LoVo (cell line): ENCODE data around the gene CFAP126.
"Not testable (repeated sequence)": the region's sequence is repeated elsewhere in the genome, so short reads cannot be mapped to it uniquely, and the experiment has no call there.

Experiments used
- DNase-seq: peaks from one replicate; pipeline ENCODE4 v3.0.0-alpha.2; 2016; ENCODE audit warnings: low spot score

CFAP126 gene, protein sequence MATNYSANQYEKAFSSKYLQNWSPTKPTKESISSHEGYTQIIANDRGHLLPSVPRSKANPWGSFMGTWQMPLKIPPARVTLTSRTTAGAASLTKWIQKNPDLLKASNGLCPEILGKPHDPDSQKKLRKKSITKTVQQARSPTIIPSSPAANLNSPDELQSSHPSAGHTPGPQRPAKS

DNA sequence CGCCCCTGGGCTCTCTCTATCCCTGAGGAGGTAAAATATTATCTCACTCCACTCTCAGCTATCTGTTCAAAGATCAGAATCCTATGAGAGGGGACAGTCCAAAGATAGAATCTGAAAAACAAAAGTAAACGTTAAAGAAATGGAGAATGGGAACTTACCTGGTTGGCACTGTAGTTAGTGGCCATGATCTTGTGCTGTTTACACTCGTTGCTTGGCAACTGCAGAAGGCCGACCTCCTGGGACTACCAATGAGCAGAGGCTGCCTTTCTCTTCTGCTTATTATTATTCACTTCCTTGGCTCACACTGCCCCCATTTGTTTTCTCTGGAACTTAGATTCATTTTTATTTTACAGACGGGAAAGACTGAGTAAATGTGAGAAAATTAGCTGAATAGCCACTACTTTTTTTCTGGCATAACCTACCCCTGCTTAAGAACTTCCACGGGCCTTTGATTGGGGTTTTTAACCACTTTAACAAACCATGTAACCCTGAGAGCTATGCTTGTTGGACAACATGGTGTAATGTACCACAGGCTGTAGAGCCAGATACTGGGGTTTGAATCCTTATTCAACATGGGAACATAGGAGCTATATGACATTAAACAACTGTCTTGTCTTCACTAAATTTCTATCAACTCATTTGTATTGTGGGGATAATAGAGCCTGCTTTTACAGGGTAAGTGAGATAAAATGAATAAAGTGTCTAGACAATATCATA, at the start of gene CFAP126:
Gene CFAP126, minus strand, starts transcription at position 193 of the 717 bp plus-strand sequence. Its CDS starts 8 bp downstream, at position 185.
- DNase-seq = no peak

DNA sequence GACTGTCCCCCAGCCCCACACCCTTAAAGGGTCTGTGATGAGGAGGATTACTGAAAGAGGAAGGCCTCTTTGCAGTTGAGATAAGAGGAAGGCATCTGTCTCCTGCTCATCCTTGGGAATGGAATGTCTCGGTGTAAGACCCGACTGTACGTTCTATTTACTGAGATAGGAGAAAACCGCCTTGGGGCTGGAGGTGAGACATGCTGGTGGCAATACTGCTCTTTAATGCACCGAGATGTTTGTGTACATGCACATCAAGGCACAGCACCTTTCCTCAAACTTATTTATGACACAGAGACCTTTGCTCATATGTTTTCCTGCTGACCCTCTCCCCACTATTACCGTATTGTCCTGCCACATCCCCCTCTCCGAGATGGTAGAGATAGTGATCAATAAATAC, 45.4 kb upstream of the CFAP126 start:
- DNase-seq = not testable (repeated sequence)

DNA sequence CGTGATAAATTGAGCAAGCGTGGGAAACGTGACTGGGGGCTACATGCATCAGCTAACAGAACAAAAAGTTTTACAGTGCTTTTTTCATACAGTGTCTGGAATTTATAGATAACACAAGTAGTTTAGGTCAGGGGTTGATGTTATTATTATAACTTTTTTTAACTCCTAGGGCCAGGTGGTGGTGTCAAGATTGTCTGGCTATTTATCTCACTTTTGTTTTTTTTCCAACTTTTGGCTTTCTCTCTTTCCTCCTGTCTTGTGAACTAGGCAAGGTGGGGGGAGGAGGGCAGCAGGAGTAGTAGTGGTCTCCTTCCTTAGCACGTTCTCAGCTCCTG, 42.9 kb upstream of the CFAP126 start:
- not testable (repeated sequence) for DNase-seq

DNA sequence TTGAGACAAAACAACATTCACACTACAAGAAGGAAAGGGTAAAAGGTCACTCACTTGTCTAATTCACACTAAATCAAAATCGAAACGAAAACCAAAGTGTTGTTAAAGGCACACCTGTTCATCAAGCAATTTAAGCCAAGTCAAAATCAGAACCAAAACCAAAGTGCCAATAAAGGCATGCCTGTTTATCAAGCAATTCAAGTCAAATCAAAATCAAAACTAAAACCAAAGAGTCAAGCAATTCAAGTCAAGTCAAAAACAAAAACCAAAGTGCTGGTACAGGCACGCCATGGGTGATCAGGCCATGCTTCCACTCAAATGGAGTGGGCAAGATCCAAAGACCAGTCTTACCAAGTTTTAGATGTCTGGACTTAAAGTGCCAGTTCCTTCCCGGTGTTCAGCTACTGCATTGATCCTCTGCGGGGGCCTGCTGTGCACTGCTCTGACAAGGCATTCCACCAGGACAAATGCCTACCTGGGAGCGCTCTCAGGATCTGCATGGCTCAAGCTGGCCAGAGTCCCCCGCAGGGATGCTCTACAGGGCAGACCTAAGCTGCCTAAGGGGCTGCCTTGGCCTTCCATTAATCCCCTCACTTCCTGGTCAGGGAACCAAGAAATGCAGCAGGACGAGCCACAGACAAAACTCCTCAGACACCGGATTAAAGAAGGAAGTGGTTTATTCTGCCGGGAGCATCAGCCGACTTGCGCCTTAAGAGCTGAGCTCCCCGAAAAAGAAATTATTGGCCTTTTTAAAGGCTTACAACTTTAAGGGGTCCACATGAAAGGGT, 42.4 kb upstream of the CFAP126 start:
- not testable (repeated sequence) for DNase-seq

DNA sequence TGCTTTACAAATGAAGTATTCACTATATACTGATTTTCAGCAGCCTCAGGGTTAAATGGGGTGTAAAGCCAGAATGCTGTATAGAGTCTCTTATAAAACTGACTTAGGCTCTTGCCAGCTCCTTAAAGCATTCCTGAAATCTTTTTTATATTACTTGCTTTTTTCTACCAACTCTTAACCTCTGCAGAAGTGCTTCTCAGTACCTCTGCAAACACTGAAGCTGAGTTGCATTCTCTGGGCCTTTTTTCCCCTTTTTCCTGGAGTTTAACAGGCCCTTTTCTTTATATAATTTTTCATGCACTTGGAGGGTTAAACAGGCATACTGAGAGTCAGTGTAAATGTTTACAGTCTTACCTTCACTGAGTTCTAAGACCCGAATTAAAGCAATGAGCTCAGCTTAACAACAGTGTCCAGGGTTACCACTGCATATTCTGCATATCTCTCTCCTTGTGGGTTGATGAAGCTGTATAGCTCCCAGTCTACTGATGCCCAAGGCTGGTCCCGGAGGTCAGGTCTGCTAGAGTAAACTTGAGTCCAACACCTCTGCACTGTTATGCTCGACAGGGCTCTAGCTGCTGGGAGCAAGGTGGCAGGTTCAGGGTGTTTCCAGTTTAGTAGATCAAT, 40.9 kb upstream of the CFAP126 start:
- DNase-seq = no peak

DNA sequence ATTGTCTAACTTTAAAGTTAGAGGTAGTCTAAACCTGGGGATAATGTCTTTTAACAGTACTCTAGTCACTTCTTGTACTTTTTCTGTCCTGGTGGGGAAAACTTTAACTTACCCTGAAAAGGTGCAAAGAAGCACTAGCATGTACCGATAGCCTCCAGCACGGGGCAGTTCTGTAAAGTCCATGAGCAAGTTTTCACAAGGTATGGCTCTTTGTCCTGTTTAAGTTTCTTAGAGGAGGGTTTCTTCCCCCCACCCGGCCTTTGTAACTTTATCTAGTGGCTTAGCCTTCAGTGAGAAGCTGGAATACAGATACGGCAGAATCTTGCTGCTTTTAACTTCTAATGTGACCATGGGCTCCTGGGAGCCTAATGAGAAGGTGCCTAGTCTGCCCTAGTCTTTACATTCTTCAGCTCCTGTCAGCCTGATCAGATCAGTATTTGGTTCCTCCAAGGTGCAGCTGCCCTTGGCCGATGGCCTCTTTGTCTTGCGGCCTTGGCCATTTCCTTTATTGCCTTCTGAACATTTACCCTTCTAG, 39.8 kb upstream of the CFAP126 start:
- DNase-seq = no peak

DNA sequence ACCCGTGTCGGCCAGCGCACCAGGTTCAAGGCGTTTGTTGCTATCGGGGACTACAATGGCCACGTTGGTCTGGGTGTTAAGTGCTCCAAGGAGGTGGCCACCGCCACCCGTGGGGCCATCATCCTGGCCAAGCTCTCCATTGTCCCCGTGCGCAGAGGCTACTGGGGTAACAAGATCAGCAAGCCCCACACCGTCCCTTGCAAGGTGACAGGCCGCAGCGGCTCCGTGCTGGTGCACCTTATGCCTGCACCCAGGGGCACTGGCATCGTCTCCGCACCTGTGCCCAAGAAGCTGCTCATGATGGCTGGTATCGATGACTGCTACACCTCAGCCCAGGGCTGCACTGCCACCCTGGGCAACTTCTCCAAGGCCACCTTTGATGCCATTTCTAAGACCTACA, 38.9 kb upstream of the CFAP126 start:
- not testable (repeated sequence) for DNase-seq

DNA sequence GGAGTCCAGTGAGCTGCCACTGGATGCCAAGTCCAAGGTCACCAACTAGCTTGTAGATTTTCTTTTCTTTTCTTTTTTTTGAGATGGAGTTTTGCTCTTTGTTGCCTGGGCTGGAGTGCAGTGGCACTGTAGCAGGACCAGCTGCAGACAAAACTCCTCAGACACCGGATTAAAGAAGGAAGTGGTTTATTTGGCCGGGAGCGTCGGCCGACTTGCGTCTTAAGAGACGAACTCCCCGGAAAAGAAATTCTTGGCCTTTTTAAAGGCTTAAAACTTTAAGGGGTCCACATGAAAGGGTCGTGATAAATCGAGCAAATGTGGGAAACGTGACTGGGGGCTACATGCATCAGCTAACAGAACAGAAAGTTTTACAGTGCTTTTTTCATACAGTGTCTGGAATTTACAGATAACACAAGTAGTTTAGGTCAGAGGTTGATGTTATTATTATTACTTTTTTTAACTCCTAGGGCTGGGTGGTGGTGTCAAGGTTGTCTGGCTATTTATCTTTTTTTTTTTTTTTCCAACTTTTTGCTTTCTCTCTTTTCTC, 36.4 kb upstream of the CFAP126 start:
- no peak for DNase-seq

DNA sequence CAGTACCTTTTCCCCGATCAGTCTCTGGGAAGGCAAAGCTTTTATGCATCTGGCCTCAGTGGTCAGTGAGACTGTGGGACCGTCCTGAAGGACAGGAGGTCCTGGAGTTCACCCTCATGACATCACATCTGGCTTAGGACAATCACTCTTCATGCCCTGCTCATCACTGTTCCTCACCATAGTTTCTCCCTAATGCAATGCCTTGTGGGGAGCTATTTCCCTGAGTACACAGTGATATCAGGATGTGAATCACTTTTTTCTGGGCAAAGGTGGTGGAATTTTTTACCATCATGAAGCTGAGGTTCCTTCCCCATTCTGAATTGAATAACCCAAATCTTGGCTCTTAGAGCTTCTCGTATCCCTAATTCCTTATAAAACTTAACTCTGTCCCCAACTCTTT, 34.8 kb upstream of the CFAP126 start:
- no peak for DNase-seq

DNA sequence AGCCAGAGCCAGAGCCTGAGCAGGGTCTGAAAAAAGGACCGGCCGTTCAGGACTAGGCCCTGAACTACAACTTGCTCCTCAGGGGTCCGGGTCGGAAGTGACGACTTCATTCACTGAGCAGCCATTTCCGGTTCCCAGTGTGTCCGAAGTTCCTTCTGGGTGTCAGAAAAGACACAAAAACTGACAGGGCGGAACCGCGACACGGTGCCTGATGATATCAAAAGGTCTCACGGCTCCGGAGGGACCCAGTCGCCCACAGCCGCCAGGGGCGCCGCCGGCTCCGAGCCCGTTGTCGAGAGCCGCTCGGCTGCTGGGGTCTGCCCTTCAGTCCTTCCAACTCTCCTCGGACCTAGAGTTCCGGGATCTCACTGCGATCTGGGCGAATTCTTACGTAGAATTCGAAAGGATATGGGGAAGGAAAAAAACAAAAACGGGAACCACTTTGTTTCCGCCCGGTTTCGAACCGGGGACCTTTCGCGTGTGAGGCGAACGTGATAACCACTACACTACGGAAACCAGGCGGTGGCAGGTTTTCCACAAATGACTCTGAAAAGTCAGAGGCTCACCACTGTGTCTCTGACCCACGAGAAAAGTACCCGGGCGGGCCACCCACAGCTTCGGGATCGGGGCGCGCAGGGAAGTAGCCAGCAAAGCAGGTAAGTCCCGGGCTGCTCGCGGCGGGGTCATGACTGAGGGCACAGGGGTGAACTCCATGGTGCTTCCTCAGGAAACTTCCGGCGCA, 31.8 kb upstream of the CFAP126 start:
- peak; percentile 87 for DNase-seq

DNA sequence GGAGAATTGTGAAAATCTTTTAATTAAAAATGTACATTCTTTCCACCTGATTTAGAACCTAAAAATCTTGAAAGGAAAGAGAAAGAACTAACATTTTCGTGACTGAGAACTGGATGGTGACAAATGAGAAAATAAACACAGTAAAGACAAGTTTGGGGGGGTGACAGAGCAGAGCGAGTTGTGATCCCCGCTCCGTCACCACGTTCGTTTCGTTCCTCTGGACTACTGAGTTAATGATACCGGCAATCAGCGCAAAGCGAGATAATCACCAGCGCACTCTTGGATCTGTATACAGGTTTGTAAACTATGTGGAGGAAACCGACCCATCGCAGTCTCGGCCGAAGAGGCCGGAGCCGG, 31.2 kb upstream of the CFAP126 start:
- no peak for DNase-seq

DNA sequence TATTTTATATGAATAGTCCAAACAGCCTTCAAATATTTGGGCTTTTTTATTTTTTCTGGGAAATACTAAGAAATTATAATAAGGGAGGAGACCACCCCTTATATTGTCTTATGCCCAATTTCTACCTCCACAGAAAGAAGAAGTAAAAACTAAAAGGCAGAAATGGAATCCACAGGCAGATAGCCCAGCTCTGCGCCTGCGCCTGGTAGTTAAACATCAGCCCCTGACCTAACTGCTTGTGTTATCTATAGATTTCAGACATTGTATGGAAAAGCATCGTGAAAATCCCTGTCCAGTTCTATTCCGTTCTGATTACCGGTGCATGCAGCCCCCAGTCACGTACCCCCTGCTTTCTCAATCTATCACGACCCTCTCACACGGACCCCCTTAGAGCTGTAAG, 29.4 kb upstream of the CFAP126 start:
- DNase-seq = not testable (repeated sequence)

DNA sequence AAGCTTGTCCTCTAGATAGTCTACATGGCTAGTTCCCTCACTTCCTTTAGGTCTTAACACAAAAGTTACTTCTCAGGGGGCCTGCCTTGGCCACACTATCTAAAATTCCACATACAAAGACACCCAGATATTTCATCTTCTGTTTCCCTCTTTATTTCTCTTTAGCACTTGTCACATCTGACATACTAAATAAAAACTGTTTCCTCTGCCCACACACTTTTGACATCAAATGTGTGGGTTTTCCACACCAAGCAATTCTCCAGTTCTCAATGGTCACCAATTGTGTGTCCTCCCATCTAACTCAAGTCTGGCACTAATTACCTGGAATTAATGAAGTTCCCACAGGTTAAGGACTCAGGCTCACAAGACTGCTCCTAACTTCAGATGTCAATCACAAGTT, 25.5 kb upstream of the CFAP126 start:
- DNase-seq = no peak

DNA sequence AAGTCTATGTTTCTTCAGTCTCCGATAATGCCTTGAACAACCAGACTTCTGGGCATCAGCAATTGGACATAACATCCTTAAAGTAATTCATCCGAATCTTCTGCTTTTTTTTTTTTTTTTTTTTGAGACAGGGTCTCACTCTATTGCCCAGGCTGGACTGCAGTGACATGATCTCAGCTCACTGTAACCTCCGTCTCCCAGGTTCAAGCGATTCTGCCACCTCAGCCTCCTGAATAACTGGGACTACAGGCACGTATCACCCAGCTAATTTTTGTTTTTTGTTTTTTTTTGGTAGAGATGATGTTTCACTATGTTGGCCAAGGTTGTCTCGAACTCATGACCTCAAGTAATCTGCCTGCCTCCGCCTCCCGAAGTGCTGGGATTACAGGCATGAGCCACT, 23.9 kb upstream of the CFAP126 start:
- DNase-seq = no peak

DNA sequence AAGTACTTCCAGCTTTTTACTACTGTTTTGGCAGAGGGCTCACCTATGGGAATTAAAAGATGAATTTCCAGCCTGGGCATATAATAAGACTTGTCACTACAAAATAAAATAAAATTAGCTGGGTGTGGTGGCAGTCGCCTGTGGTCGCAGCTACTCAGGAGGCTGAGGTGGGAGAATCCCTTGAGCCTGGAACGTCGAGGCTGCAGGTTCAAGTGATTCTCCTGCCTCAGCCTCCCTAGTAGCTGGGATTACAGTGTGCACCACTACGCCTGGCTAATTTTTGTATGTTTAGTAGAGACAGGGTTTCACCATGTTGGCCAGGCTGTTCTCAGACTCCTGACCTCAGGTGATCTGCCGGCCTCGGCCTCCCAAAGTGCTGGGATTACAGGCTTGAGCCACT, 23.5 kb upstream of the CFAP126 start:
- not testable (repeated sequence) for DNase-seq

DNA sequence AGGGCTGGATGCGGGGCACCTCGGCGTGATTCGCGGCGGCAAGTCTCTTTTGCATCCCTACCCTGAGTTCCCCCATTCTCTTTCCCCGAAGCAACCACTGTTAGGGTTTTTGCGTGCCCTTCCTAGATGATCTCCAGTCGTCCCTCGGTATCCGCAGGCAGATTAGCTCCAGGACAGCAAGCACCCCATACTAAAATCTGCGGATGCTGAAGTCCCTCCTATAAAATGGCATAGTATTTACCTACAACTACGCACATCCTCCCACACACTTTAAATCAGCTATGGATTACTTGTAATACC, 22.8 kb upstream of the CFAP126 start:
- no peak for DNase-seq

DNA sequence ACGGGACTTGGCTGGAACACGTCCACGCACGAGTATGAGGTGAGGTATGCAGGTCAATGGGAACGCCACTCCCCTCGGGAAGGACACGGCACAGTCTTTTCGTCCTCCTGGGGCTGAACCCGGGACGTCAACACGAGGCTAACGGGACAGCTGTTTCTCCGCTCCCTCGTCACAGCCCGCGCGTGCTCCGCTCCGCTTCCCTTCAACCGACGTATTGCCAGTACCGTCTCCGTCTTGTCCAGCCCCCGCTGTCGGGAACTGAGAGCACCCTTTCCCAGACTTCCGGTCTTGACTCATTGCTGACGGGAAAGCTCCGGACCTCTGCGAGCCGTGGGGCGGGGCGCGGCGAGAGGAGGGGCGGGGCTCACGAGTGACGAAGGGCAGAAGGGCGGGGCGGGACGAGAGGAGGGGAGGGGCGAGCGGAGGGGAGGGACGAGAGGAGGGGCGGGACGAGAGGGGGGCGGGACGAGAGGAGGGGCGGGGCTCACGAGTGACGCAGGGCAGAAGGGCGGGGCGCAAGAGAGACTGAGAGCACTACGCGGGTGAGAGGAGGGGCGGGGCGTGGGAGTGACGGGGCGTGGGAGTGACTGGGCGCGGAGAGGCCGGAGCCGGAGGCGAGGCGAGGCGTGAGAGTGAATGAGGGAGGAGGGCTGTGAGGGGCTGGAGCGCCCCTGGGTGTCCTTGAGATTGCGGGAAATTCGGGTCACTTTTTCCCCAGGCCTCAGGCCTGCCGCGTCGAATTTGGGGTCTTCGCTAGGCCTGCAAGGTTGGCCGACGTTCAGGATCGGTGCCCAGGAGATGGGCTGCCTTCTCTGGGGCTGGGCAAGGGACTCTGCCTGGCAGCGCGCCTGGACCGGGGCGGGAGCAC, 22.2 kb upstream of the CFAP126 start:
- peak; percentile 95 for DNase-seq

DNA sequence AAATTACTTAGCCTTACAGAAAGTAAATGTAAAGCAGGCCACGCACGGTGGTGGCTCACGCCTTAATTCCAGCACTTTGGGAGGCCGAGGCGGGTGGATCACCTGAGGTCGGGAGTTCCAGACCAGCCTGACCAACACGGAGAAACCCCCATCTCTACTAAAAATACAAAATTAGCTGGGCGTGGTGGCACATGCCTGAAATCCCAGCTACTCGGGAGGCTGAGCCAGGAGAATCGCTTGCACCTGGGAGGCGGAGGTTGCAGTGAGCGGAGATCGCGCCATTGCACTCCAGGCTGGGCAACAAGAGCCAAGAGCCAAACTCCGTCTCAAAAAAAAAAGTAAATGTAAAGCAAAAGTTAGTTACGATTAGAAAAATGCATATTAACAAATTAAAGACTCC, 21.5 kb upstream of the CFAP126 start:
- not testable (repeated sequence) for DNase-seq

DNA sequence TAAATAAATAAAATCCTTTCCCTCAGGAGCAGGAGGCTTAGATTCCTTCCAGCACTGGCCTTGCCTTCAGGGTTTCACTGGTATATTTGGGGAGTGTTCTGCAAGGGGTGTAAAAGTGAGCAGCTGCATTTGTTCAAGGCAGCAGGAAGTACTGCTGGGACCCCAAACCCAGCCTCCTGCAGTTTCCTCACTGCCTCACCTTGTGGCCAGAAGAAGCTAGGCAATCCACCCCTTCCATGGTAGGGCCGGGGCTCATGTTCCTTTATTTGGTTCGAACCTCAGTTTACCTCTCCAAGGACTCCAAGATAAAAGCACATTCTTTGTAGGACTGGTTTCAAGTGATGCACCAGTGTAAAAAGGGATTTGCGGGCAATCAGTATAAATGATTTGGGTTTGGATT, 21.0 kb upstream of the CFAP126 start:
- DNase-seq = no peak

DNA sequence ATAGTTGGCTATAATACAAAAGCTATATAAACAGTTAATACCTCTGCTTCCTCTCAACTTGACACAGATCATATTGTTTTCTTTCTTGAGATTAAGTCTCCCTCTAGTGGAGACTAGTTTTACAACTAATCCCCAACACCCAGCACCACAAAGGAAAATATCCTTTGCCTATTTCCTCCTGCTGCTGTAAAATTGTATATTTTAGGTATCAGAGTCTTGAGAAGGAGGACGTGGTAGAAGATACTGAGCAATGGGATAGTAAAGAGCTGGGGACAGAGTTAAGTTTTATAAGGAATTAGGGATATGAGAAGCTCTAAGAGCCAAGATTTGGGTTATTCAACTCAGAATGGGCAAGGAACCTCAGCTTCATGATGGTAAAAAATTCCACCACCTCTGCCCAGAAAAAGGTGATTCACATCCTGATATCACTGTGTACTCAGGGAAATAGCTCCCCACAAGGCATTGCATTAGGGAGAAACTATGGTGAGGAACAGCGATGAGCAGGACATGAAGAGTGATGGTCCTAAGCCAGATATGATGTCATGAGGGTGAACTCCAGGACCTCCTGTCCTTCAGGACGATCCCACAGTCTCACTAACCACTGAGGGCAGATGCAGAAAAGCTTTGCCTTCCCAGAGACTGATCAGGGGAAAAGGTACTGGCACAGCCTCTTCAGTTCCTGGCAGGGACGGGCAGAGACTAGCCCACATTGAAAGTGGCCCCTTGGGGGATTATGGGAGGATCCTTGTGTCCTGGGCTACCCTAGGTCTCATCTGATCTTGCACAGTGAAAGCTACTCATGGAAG, 14.7 kb upstream of the CFAP126 start:
- peak; percentile 72 for DNase-seq
